ENCODE data around the gene PRICKLE1.

The PRICKLE1 gene

DNA sequence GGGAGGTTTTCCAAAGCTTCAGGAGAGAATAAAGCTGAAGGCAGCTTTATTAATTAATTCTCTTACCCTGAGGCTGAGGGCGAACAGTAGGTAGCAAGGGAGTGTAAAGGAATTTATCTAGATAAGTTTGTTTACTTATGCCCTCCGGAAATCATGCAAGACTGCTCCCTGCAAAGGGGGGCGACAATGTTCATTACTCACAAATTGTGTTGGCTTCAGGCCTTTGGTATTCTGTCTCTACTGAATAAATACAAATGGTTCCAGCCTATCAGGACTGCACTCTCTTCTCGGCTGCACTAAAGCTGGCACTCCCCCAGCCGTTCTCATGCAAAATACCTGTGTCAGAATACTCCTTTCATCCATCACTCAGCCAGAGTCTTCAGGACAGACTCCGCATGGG is 142.8 kb downstream of the PRICKLE1 start:
- DNase-seq = no peak

GRCh38 chr12:42445891-42446290 is 143.7 kb downstream of the PRICKLE1 start:
- no peak for DNase-seq

DNA sequence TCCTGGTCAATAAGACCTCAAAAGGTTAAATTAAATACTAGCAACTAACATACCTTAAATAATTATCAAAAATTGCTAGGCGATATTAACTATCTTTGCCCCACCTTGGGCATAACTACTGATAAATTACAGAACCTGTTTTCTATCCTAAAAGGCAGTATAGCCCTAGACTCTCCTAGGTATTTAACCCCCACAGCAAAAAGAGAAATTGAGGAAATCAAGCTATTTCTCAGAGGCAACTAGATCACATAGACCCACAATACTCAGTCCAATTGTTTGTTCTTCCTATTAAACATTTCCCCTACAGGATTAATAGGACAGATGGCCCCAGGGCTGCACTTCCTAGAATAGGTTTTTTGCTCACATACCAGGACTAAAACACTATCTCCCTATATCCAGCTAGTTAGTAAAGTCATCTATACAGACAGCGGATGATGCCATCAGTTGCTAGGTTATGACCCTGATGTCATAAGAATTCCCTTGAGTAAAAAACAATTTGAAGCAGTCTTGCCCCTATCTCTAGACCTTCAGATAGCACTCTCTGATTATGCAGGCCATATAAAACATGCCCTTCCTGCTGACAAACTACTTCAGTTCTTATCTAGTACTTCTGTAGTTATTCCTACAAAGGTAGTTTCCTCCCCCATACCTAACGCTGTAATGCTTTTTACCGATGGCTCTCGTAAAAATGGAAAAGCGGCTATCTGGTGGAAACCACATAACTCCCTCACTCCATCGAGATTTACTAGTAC is 145.2 kb downstream of the PRICKLE1 start:
- DNase-seq = peak; percentile 47

DNA sequence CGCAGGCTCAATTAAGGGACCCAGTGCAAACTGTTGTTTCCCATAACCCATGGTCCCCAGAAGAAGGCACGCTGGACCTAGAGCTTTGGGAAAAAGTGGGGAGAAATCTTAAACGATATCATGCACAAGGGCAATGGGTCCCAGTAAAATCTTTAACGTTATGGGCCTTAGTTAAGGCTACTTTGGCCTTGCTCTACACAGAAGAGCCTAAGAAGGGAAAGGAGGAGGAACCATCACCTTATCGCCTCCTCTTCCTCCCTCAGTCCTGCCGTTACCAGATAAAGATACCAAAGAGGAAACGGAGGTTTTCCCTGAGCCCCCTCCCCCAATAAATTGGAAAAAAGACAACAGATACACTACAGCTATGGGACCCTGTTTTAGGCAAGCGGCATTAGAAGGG is 146.7 kb downstream of the PRICKLE1 start:
- peak; percentile 91 for DNase-seq

- DNase-seq = peak; percentile 80
Measured at GRCh38 chr12:42442311-42442759, 147.2 kb downstream of the PRICKLE1 start.

DNA sequence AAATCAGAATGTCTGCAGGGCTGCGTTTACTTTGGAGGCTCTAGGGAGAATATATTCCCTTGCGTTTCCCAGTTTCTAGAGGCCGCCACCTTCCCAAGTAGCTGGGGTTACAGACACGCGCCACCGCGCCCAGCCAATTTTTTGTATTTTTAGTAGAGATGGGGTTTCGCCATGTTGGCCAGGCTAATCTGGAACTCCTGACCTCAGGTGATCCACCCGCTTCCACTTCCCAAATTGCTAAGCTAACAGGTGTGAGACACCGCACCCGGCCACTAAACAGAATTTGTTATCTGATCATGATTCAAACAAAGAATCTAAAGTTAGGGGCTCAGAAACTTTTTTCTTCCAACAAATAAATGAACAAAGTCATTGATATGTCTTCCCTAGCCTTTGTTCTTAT is 148.9 kb downstream of the PRICKLE1 start:
- no peak for DNase-seq

DNA sequence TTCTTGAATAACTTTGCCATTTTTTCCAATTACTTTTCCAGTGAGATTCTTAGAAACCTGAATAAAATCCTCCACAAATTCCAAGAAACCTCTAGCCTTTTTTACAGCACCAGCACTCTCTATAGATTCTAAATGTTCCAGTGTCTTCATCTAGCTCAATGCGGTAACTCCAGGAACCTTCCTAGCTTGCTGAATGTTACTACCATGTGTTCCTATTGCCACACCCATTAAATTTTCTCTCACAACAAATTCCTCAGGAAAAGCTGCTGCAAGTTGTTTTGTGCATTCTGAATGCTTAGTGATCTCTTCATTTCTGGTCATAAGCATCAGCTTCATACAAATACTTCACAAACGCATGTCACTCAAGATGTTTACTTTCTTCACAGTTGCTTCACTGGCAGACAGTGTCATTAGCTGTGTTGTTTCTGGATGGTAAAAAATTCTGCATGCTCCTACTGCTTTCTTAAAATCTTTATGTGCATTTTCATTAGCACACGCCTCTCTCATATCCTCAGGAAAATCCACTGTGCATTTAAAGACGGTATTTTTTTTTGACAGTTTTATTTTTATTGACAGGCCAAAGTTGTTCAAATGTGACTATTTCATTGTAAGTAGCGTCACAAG is 156.9 kb downstream of the PRICKLE1 start:
- DNase-seq = no peak

- DNase-seq = no peak
Measured at GRCh38 chr12:42428850-42429249, 160.7 kb downstream of the PRICKLE1 start.

DNA sequence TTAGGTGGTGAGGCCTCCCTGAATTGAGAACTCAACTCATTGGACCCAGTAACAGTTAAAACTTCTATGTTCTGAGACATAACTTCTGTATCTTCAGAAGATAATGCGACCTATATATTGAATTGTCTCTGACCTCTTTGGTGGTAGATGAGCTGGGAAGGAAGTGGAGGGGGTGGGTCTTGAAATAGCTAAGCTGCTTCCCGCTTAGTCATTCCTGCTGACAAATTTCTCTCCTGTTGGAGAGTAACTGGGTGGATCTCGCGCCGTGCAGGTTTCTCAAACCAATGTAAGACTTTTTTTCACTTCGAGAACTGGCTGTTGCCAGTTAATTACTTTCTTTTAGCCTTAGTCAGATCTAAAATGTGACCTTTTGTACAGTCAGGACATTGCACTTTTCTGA is 162.8 kb downstream of the PRICKLE1 start:
- peak; percentile 95 for DNase-seq

GRCh38 chr12:42422785-42423184 is 166.8 kb downstream of the PRICKLE1 start:
- DNase-seq = no peak

DNA sequence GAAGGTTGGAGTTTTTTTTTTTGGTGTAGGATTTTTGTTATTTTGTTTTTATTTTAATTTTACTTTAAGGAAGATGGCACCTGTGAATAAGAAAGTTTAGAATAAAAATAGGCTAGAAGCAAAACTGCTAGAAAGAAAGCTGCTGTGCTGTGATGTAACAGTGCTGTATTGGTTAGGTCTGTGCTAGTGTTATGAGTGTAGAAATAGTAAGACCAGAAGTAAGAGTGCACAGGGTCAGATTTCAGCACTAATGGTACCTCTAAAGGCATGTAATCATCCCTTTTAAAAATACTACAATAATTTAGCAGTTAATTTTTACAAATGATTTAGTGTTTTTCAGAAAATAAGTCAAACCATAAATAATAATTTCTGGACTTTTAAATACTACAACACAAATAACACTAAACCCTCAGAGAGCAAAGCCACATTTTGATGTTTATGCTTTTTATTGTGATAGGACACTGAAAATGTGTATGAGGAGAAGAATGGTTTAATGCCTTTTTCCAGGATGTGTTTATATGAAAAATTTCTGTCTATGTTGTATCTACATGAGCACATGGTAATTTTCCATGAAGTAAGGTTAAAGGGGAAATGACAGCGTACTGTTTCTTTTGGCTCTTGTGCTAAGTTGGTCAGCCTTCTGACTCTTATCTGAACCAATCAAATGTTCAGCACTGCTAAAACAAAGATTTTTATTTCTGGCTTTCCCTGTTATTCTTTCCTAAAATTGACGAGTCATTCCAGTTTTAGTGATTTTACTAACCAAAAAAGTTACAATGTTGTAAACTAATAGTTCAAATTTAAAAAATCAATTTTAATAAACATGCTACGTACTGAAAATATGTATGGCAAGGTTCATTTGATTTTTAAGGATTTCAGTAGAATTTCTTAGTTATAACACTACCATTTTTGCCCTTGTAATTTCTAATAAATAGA is 167.4 kb downstream of the PRICKLE1 start:
- DNase-seq = peak; percentile 67

DNA sequence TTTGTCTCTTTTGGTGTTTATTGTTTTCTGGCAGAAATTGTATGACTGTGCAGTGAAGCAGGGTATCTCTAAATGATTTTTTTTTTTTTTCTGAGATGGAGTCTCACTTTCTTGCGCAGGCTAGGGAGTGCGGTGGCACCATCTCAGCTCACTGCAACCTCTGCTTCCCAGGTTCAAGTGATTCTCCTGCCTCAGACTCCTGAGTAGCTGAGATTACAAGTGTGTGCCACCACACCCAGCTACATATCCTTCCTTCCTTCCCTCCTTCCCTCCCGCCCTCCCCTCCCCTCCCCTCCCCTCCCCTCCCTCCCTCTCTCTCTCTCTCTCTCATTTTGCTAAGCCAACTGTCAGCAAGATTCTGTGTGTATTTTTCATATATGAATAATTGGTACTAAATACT is 169.2 kb downstream of the PRICKLE1 start:
- DNase-seq = peak; percentile 67

- no peak for DNase-seq
Measured at GRCh38 chr12:42410340-42410739, 179.2 kb downstream of the PRICKLE1 start.

- DNase-seq = no peak
Measured at GRCh38 chr12:42409471-42409870, 180.1 kb downstream of the PRICKLE1 start.

DNA sequence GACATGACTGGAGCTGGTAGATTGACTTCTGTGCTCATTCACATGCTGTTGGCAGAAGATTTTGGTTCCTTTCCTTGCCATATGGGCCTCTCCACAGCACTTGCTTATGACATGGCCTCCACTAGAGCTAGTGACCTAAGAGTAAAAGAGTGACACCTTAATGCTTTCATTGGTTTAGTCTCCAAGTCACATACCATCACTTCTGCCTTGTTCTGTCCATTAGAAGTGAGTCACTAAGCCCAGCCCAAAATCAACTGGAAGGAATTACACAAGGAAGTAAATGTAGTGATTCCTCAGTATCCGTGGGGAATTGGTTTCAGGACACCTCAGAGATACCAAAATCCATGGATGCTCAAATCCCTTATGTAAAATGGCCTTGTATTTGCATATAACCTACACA is 182.2 kb downstream of the PRICKLE1 start:
- no peak for DNase-seq
